ENCODE data around the gene UHRF1.

DNA sequence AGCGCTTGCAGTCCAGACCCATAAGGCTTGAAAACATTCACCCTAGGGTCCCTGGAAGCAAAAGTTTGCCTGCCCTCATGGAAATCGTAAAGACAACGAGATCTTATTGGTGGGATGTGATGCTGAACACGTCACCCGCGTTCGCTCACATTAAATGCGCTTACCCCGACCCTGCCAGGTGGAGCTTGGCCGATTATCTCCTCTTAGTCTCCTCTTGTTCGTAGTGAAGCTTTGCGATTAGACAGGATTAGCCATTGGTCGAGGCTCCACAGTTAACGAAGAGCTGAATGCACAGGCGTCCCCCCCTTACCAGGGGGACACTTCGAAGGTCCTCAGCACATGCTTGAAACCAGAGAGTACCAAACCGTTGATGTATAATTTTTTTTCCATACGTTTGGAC, 43.6 kb downstream of the UHRF1 start:
- TF ChIP-seq POLR2AphosphoS5 (IDR thresholded peaks at IDR 0.05; ENCODE audit: borderline replicate concordance, low read depth, low read length) (no peak), EZH2 (IDR thresholded peaks at IDR 0.05) (no peak), FOXP2 (optimal IDR thresholded peaks at IDR 0.05; ENCODE audit: control extremely low read depth, extremely low read length, insufficient read depth) (no peak)
